B cell (primary cell): ENCODE results near the gene SFXN5. TPM values are rescaled to one million over a fixed set of nuclear protein-coding genes. Genes with fewer than 3 reads are reported as not detected.

Source experiments
- ATAC-seq: fragments of 200-7000 bp; cut with Tn5 transposase; one replicate; pipeline ENCODE4 v1.10.0; 2021; ENCODE audit warnings: low read depth, mild to moderate bottlenecking, moderate number of reproducible peaks, moderate library complexity
- CTCF ChIA-PET: fragments of 350-600 bp; sonication (Branson Sonifier 250); formaldehyde crosslinking; loops from one replicate; lab custom pipeline; 2021; ENCODE audit warnings: antibody characterized with exemption, inconsistent platforms; lab: Charles Lee
- POLR2A ChIA-PET: fragments of 350-600 bp; sonication (Branson Sonifier 250); formaldehyde crosslinking; loops from one replicate; lab custom pipeline; 2021; ENCODE audit warnings: antibody characterized with exemption; lab: Charles Lee
- DNase-seq: peaks from one replicate; pipeline ENCODE4 v3.0.0; 2013
- H2AFZ ChIP-seq: 2 replicates; pipeline ENCODE4 v1.6.1; 2012; ENCODE audit warnings: mild to moderate bottlenecking, low read depth, low read length; ENCODE audit not compliant: insufficient read depth, poor library complexity, severe bottlenecking
- H3K27ac ChIP-seq, 2 donors: 1 replicate in 1 of 2; 2 replicates in 1 of 2; pipeline ENCODE4 v1.5.1; 2012 to 2013; ENCODE audit warnings: low read length in 2 of 2, mild to moderate bottlenecking in 2 of 2, moderate library complexity in 1 of 2
- H3K27me3 ChIP-seq, 4 experiments: fragments of 200-600 bp in 1 of 4; sonication (generic) in 1 of 4; replicated peaks in 1 of 4; 1 replicate in 2 of 4; 2 replicates in 2 of 4; pipeline versions ENCODE4 v1.6.1 to v1.7.0; 2013 to 2016; ENCODE audit warnings: low read length in 3 of 4, mild to moderate bottlenecking in 2 of 4, mixed read lengths in 1 of 4, moderate library complexity in 1 of 4; ENCODE audit not compliant: insufficient read depth in 4 of 4, control insufficient read depth in 3 of 4; ENCODE audit errors: control extremely low read depth in 1 of 4
- H3K36me3 ChIP-seq, 2 experiments: replicated peaks in 1 of 2; 1 replicate in 1 of 2; 2 replicates in 1 of 2; pipeline versions ENCODE4 v1.6.1 to v1.7.1; 2013; ENCODE audit warnings: low read length in 1 of 2; ENCODE audit not compliant: insufficient read depth in 2 of 2, control insufficient read depth in 1 of 2; ENCODE audit errors: control extremely low read depth in 1 of 2, extremely low read depth in 1 of 2
- H3K4me1 ChIP-seq, 2 donors: fragments of 200-600 bp in 1 of 2; sonication (generic) in 1 of 2; 1 replicate in 1 of 2; 2 replicates in 1 of 2; pipeline versions ENCODE4 v1.5.1 to v1.6.1; 2013 to 2017; ENCODE audit warnings: low read length in 2 of 2; ENCODE audit not compliant: control insufficient read depth in 2 of 2, insufficient read depth in 2 of 2
- H3K4me2 ChIP-seq: replicated peaks from 2 replicates; pipeline ENCODE3; 2012; ENCODE audit warnings: mild to moderate bottlenecking, low read depth, low read length; ENCODE audit not compliant: poor library complexity, severe bottlenecking
- H3K4me3 ChIP-seq, 5 experiments: fragments of 200-600 bp in 1 of 5; sonication (generic) in 1 of 5; 1 replicate in 3 of 5; 2 replicates in 2 of 5; pipeline versions ENCODE4 v1.5.1 to v1.7.0; 2011 to 2016; ENCODE audit warnings: low read length in 4 of 5, mild to moderate bottlenecking in 4 of 5, low read depth in 2 of 5, control low read depth in 1 of 5, moderate library complexity in 1 of 5; ENCODE audit not compliant: insufficient read depth in 1 of 5; ENCODE audit errors: control extremely low read depth in 1 of 5, extremely low read depth in 1 of 5
- H3K79me2 ChIP-seq: fragments of 200-600 bp; sonication (generic); one replicate; pipeline ENCODE4 v1.6.0; 2016; ENCODE audit warnings: low read length; ENCODE audit not compliant: control insufficient read depth, insufficient read depth
- H3K9ac ChIP-seq: fragments of 200-600 bp; sonication (generic); 2 replicates; pipeline ENCODE4 v1.6.1; 2017; ENCODE audit warnings: mild to moderate bottlenecking, low read length, moderate library complexity
- H3K9me3 ChIP-seq, 3 donors: one replicate each; pipeline versions ENCODE4 v1.6.1 to v1.7.1; 2013; ENCODE audit warnings: low read length in 2 of 3; ENCODE audit not compliant: control insufficient read depth in 2 of 3, insufficient read depth in 1 of 3; ENCODE audit errors: control extremely low read depth in 1 of 3
- H4K20me1 ChIP-seq: 2 replicates; pipeline ENCODE4 v1.6.0; 2012; ENCODE audit warnings: mild to moderate bottlenecking, low read length; ENCODE audit not compliant: insufficient read depth, control insufficient read depth, poor library complexity, severe bottlenecking
- H3K27ac Mint-ChIP-seq: one replicate; pipeline ENCODE4 v1.8.0; 2021; ENCODE audit warnings: mixed read lengths
- H3K27me3 Mint-ChIP-seq: one replicate; pipeline ENCODE4 v1.8.0; 2021; ENCODE audit warnings: mixed read lengths
- H3K4me1 Mint-ChIP-seq: one replicate; pipeline ENCODE4 v1.8.0; 2021; ENCODE audit warnings: mixed read lengths
- H3K4me3 Mint-ChIP-seq: one replicate; pipeline ENCODE4 v1.8.0; 2021; ENCODE audit warnings: mixed read lengths
- H3K9me3 Mint-ChIP-seq: one replicate; pipeline ENCODE4 v1.8.0; 2022; ENCODE audit warnings: mixed read lengths; ENCODE audit not compliant: insufficient read depth
- CTCF ChIP-seq: fragments of 200-600 bp; IDR thresholded peaks from one replicate; pipeline ENCODE4 v1.8.0; 2022; ENCODE audit warnings: antibody characterized with exemption, mild to moderate bottlenecking
- EZH2 ChIP-seq: IDR thresholded peaks from 2 replicates; pipeline ENCODE4 v1.6.1; 2012; ENCODE audit warnings: borderline replicate concordance, low read depth, mild to moderate bottlenecking, moderate library complexity, low read length; ENCODE audit not compliant: insufficient read depth, poor library complexity, severe bottlenecking
- WGBS: methylation state at CpG from one replicate; pipeline ENCODE4 v1.1.5; 2013; ENCODE audit warnings: missing lambda C conversion rate; ENCODE audit not compliant: insufficient coverage; 5-methylcytosine and 5-hydroxymethylcytosine counted together
- intact Hi-C: fragments of 100-400 bp; cut with micrococcal nuclease; formaldehyde crosslinking; loops from one replicate; pipeline ENCODE4 v1.10.0; 2022
- polyA plus RNA-seq: library from polyadenylated mRNA; depleted of rRNA; stranded (reverse); fragments of >200 nt; gene quantifications from 2 replicates; pipeline ENCODE4 v1.2.3, GENCODE V29; 2012
- total RNA-seq, 2 donors: library from RNA; stranded (reverse); fragments of 120-200 nt in 1 of 2; gene quantifications; 1 replicate in 1 of 2; 2 replicates in 1 of 2; pipeline versions ENCODE4 v1.2.3 to v1.2.4, GENCODE V29; 2013 to 2022

Gene SFXN5
- total and polyA plus RNA-seq, 2 donors (not counting 1 experiment from before 2014, with no cell fraction given), result 8.0 to 16.9 TPM

- Histone ChIP-seq H3K36me3 (no peaks in the 10 kb centered on the region), H2AFZ (no peak overlapping the region), H3K4me1 (peaks cover 9% of the 10 kb centered on the region in 2 donors), H3K79me2 (no peaks in the 10 kb centered on the region), H4K20me1 (no peaks in the 10 kb centered on the region), H3K4me3 (no peak overlapping the region), H3K9ac (no peak overlapping the region), H3K9me3 (no peaks in the 10 kb centered on the region), H3K27ac (no peak overlapping the region), H3K27me3 (no peaks in the 10 kb centered on the region), H3K4me2 (peak overlapping the region; percentile 41)
- ATAC-seq, result peak; percentile 56
- Mint-ChIP-seq H3K27me3 (no peaks in the 10 kb centered on the region), H3K27ac (no peak overlapping the region), H3K9me3 (no peaks in the 10 kb centered on the region), H3K4me1 (peaks cover 12% of the 10 kb centered on the region), H3K4me3 (no peak overlapping the region)
- DNase-seq, result peak; percentile 37
- intact Hi-C loops, result no loop called here
- ChIA-PET POLR2A (no interaction called here), CTCF (interaction anchor here (1.0 to 2.5 kb wide), 3 partner anchors 9 to 12 kb away, joined by 3 to 9 read pairs (median 4); no protein-coding TSS in a partner anchor)
- TF ChIP-seq CTCF, result no peak
- no peak for TF ChIP-seq EZH2
- WGBS, result no CpG with 5 or more reads among the region's 3 CpGs
Observed at GRCh38 chr2:72979896-72980295, 91.6 kb downstream of the SFXN5 start.

DNA sequence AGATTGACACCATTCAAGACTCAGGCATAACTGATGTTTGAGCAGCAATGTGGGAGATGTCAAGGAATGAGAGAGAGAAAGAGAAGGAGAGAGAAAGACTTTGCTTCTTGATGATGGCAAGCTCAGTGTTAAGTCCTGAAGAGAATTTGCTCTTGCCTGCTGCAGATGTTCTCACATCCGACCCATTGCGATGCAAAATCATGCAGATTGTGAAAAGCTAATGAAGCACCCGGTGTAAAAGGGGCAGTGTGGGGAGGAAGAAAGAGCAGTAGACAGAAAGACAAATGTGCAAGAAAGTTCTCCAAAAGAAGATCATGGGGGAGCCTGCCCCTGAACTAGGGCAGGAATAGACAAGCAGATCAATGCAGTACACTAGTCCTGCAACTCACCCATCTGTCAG is 96.5 kb downstream of the SFXN5 start:
- ATAC-seq (no peak), DNase-seq (no peak)
- H3K9me3 ChIP-seq, result no peaks in the 10 kb centered on the region
- no peak overlapping the region for H3K27ac Mint-ChIP-seq
- no peaks in the 10 kb centered on the region for H3K79me2 ChIP-seq
- no peak overlapping the region for H3K4me3 ChIP-seq
- H3K27me3 Mint-ChIP-seq, result no peaks in the 10 kb centered on the region
- H4K20me1 ChIP-seq, result no peaks in the 10 kb centered on the region
- H3K27me3 ChIP-seq, result no peaks in the 10 kb centered on the region
- CTCF ChIA-PET, result interaction anchor here (0.5 to 1.6 kb wide), 4 partner anchors 11 to 202 kb away, joined by 3 to 5 read pairs (median 4); no protein-coding TSS in a partner anchor
- no peak overlapping the region for H3K9ac ChIP-seq
- POLR2A ChIA-PET, result no interaction called here
- no peaks in the 10 kb centered on the region for H3K36me3 ChIP-seq
- no peak overlapping the region for H3K4me3 Mint-ChIP-seq
- peaks cover 4% of the 10 kb centered on the region for H3K4me1 Mint-ChIP-seq
- intact Hi-C loops, result no loop called here
- H2AFZ ChIP-seq, result no peak overlapping the region
- H3K4me2 ChIP-seq, result no peak overlapping the region
- peaks cover 3% of the 10 kb centered on the region in 2 donors for H3K4me1 ChIP-seq
- H3K27ac ChIP-seq, result no peak overlapping the region
- 72% methylated on average over 3 of the region's 3 CpGs for WGBS
- H3K9me3 Mint-ChIP-seq, result no peaks in the 10 kb centered on the region
- TF ChIP-seq EZH2 (no peak), CTCF (no peak)
